ENCODE data around the gene IER5L.
A peak's percentile ranks its signal among the peaks of the same experiment; 100 is the strongest.
"Not testable (repeated sequence)": the region's sequence is repeated elsewhere in the genome, so short reads cannot be mapped to it uniquely, and the experiment has no call there.

The IER5L gene

DNA sequence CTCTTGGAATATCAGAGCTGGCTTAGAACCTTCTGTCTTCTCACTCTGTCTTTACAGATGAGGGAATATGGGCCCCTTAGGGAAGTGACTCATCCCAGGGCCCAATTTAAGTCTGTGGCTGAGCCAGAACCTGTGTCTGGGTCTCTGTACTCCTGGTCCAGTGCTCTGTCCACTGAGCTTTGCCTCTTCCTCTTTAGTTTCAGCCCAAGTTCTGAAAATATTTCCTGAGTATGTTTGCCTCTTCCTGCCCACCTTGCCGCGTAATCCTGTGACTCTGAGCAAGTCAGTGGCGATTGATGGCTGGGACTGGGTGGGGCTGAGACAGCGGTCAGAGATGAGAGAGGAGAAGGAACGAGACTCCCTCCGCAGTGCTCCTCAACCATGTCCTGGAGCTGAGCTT, 7.8 kb downstream of the IER5L start:
- H3K27ac ChIP-seq: no peak overlapping the region
- no peak for DNase-seq
- TF ChIP-seq, protein P1, sequence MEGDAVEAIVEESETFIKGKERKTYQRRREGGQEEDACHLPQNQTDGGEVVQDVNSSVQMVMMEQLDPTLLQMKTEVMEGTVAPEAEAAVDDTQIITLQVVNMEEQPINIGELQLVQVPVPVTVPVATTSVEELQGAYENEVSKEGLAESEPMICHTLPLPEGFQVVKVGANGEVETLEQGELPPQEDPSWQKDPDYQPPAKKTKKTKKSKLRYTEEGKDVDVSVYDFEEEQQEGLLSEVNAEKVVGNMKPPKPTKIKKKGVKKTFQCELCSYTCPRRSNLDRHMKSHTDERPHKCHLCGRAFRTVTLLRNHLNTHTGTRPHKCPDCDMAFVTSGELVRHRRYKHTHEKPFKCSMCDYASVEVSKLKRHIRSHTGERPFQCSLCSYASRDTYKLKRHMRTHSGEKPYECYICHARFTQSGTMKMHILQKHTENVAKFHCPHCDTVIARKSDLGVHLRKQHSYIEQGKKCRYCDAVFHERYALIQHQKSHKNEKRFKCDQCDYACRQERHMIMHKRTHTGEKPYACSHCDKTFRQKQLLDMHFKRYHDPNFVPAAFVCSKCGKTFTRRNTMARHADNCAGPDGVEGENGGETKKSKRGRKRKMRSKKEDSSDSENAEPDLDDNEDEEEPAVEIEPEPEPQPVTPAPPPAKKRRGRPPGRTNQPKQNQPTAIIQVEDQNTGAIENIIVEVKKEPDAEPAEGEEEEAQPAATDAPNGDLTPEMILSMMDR (IDR thresholded peaks at IDR 0.05; ENCODE audit: low read depth, low read length, missing control alignments): no peak
- no peak overlapping the region for H3K4me3 ChIP-seq (ENCODE audit: low read depth, low read length)
- no peaks in the 10 kb centered on the region for H3K36me3 ChIP-seq (replicated peaks)
- H3K27me3 ChIP-seq (replicated peaks): no peaks in the 10 kb centered on the region
- in situ Hi-C loops (cut with HindIII; ENCODE audit: low pct_ligation_motif_present, low sequenced_read_pairs): loop anchor here (25.0 kb wide), 1 partner anchor 167 kb away; no protein-coding TSS in a partner anchor

DNA sequence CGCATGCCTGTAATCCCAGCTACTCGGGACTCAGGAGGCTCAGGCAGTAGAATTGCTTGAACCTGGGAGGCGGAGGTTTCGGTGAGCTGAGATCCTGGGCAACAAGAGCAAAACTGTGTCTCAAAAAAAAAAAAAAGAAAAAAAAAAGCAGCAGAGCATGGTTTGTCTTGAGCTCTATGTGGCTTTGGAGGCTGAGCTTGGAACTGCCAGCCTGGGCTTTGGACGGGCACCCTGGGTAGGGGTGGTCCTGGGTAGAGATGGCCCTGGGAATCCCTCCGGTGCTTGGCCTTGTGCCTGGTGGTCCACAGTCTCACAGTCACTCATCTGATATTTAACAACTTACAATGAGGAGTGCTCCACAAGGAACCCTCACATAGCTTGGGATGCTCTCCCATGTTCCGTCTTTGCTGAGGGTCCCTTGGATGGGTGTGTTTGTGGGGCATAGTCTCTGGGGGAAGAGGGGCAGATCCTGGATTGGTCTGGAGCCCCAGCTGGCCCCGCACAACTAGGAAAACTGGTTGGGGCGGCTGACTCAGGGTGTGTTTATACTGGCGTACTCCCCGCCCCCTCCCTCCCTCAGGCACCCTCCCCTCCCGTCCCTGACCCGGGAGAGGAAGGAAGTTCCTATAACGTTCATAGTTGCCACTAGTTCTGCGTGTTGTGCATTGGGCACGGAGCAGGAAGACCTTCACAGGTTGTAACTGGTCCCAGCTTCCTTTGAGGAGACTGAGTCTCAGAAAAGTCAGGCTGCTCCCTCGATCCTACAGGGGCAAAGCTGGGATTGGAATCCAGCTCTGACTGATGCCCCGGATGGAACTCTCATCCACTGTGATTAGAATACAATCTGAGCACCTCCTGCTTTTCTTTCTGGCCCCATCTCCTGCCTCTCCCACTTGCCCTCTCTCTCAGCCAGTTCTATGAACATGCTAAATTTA, 11.2 kb downstream of the IER5L start:
- peak overlapping the region; percentile 59 for H3K27ac ChIP-seq
- in situ Hi-C loops (cut with HindIII; ENCODE audit: low pct_ligation_motif_present, low sequenced_read_pairs): loop anchor here (25.0 kb wide), 1 partner anchor 170 kb away; no protein-coding TSS in a partner anchor
- no peak overlapping the region for H3K4me3 ChIP-seq (ENCODE audit: low read depth, low read length)
- peak; percentile 59 for DNase-seq
- H3K36me3 ChIP-seq (replicated peaks): no peaks in the 10 kb centered on the region
- TF ChIP-seq, protein P1 (IDR thresholded peaks at IDR 0.05; ENCODE audit: low read depth, low read length, missing control alignments): no peak
- H3K27me3 ChIP-seq (replicated peaks): no peaks in the 10 kb centered on the region

DNA sequence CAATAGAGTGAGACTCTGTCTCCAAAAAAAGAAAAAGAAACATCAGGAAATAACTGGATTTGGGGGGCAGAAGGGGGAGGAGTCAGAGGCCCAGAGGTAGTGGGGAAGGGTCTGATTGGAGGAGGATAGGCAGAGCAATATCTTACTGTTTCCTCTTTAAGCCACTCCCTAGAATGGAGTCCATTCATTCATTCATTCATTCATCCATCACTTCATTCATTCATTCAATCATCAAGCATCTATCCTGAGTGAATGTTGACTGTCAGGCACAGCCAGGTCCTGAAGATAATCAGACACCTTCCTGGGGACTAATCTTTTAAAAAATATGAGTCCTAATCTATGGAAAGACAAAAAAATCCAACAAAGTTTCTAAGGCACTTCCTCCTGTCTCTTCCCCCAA, 12.9 kb downstream of the IER5L start:
- Histone ChIP-seq H3K27ac (no peak overlapping the region), H3K27me3 (replicated peaks) (no peaks in the 10 kb centered on the region), H3K36me3 (replicated peaks) (no peaks in the 10 kb centered on the region), H3K4me3 (ENCODE audit: low read depth, low read length) (no peak overlapping the region)
- DNase-seq: no peak
- in situ Hi-C loops (cut with HindIII; ENCODE audit: low pct_ligation_motif_present, low sequenced_read_pairs): loop anchor here (25.0 kb wide), 1 partner anchor 172 kb away; no protein-coding TSS in a partner anchor
- TF ChIP-seq, protein P1 (IDR thresholded peaks at IDR 0.05; ENCODE audit: low read depth, low read length, missing control alignments): no peak

DNA sequence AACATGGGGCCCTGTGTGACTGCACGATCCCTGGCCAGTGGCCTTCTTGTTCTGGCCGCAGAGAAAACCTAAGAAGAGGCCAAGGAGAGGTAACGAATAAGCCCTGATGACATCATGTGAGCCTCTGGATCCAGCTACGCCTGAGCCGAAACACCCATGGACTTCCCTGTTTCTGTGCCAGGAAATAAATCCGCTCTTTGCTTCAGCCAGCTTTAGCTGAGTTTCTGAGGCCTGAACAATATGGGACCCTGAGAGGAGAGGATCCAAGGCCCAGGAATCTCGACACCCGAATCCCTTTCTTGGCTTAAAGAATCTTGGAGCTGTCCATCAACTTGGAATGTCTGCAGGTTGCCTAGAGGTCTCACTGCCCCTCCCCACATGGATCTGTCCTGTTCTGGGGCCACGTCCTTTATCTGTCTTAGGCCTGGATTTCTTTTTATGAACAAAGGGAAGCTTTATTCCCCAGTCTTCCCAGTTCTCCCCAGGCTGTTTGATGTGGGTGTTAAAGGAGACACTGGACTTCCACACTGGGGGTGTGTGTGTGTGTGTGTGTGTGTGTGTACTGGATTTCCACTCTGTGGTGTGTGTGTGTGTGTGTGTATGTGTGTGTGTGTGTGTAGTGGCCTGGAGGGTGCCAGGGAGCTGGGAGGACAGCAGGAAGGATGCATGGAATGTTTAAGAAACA, 13.7 kb downstream of the IER5L start:
- TF ChIP-seq, protein P1 (IDR thresholded peaks at IDR 0.05; ENCODE audit: low read depth, low read length, missing control alignments): no peak
- H3K4me3 ChIP-seq (ENCODE audit: low read depth, low read length): no peak overlapping the region
- H3K27me3 ChIP-seq (replicated peaks): no peaks in the 10 kb centered on the region
- H3K36me3 ChIP-seq (replicated peaks): no peaks in the 10 kb centered on the region
- H3K27ac ChIP-seq: no peak overlapping the region
- DNase-seq: no peak
- in situ Hi-C loops (cut with HindIII; ENCODE audit: low pct_ligation_motif_present, low sequenced_read_pairs): loop anchor here (25.0 kb wide), 1 partner anchor 173 kb away; no protein-coding TSS in a partner anchor

DNA sequence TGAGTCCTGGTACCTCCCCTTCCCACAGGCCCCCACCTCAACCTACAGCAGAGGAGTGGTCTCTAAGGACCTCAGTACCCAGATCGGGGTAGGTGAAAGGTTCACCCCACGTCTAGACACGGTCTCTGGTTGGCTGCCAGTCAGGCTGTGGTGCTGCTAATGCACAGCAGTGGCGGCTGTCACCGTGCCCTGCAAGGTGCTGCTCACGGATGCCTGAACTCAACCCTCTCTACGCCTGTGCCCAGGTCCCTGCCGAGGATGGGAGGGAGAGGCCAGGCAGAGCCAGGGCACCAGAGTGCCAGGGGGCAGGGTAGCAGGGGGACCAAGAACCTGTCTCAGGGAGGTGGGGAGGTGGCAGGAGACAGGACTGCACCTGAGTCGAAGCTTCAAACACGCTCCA, 14.3 kb downstream of the IER5L start:
- DNase-seq: no peak
- in situ Hi-C loops (cut with HindIII; ENCODE audit: low pct_ligation_motif_present, low sequenced_read_pairs): loop anchor here (25.0 kb wide), 1 partner anchor 174 kb away; no protein-coding TSS in a partner anchor
- TF ChIP-seq, protein P1 (IDR thresholded peaks at IDR 0.05; ENCODE audit: low read depth, low read length, missing control alignments): no peak
- no peaks in the 10 kb centered on the region for H3K27me3 ChIP-seq (replicated peaks)
- H3K27ac ChIP-seq: no peak overlapping the region
- no peak overlapping the region for H3K4me3 ChIP-seq (ENCODE audit: low read depth, low read length)
- H3K36me3 ChIP-seq (replicated peaks): no peaks in the 10 kb centered on the region

DNA sequence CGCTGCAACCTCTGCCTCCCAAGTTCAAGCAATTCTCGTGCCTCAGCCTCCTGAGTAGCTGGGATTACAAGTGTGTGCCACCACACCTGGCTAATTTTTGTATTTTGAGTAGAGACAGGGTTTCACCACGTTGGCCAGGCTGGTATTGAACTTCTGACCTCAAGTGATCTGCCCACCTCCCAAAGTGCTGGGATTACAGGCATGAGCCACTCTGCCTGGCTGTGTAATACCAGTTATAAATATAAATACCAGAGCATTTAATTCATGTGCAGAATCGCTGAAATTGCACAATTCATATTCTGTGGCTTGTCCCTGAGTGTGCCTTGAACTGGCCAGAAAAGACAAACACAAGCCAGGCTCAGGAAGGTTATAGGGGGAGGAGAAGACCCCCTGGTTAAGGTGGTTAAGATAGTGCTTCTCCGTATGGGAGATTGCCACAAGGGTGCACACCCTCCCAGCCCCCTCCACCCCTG, 14.8 kb downstream of the IER5L start:
- H3K27ac ChIP-seq; DNase-seq; H3K27me3 ChIP-seq (replicated peaks); H3K36me3 ChIP-seq (replicated peaks); H3K4me3 ChIP-seq (ENCODE audit: low read depth, low read length): not testable (repeated sequence)
- in situ Hi-C loops (cut with HindIII; ENCODE audit: low pct_ligation_motif_present, low sequenced_read_pairs): loop anchor here (25.0 kb wide), 1 partner anchor 174 kb away; no protein-coding TSS in a partner anchor
